ENCODE results near the gene KLHL26.

The KLHL26 gene

DNA sequence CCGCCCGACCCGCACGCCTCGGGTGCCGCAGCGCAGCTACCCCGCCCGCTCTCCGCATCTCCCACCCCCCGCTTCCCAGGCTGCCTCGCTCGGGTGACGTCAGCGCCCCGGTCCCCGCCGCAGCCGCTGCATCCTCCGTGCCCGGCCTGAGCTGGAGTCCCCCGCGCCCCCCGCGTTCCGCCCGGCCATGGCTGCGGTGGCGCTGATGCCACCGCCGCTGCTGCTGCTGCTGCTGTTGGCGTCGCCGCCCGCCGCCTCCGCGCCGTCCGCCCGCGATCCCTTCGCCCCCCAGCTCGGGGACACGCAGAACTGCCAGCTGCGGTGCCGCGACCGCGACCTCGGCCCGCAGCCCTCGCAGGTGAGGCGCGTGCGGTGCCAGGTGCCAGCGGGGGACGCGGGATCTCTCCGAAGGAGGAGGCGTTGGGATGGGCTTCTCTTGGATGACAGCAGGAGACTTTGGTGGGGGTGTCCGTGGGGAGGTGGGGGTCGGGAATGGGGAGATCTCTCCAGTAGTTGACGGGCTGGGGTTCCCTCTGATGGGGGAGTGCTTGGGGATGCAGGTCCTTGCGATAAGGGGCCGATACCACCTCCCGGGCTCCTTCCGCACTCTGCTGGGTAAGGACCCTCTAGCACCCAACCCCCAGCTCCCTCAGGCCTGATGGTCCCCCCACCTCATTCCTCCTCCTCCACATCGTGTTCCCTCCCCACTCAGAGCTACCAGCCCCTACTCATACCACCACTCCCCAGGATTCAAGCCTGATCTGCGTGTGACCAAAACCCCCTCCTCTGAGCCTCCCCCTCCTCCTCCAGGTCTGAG lies 23.8 kb upstream of the KLHL26 start, which contains the start of gene TMEM59L:
TSS of gene TMEM59L (plus strand) at position 99 of the 817 bp plus-strand sequence. CDS start at position 188, 89 bp downstream.
- H4K20me1 ChIP-seq (ENCODE audit: insufficient read depth, low read length, poor library complexity, severe bottlenecking), result no peaks in the 10 kb centered on the region
- no peaks in the 10 kb centered on the region for H3K4me1 ChIP-seq (ENCODE audit: insufficient read depth, low read length, poor library complexity, severe bottlenecking)
- H3K4me3 ChIP-seq (ENCODE audit: low read length, poor library complexity, severe bottlenecking), result peak within 1 kb of the TSS; percentile 64
- H3K27me3 ChIP-seq (ENCODE audit: insufficient read depth, low read length, poor library complexity, severe bottlenecking), result no peaks in the 10 kb centered on the region
- H3K9me2 ChIP-seq (replicated peaks; ENCODE audit: low read depth, low read length), result no peaks in the 10 kb centered on the region
- H2AFZ ChIP-seq (ENCODE audit: low read length), result peak within 1 kb of the TSS; percentile 60; the same call in 1 of the 2 replicates
- no peaks in the 10 kb centered on the region for H3K36me3 ChIP-seq (ENCODE audit: insufficient read depth, low read length)
- H3K79me2 ChIP-seq (ENCODE audit: insufficient read depth, low read length), result no peaks in the 10 kb centered on the region
- TF ChIP-seq, protein P1, sequence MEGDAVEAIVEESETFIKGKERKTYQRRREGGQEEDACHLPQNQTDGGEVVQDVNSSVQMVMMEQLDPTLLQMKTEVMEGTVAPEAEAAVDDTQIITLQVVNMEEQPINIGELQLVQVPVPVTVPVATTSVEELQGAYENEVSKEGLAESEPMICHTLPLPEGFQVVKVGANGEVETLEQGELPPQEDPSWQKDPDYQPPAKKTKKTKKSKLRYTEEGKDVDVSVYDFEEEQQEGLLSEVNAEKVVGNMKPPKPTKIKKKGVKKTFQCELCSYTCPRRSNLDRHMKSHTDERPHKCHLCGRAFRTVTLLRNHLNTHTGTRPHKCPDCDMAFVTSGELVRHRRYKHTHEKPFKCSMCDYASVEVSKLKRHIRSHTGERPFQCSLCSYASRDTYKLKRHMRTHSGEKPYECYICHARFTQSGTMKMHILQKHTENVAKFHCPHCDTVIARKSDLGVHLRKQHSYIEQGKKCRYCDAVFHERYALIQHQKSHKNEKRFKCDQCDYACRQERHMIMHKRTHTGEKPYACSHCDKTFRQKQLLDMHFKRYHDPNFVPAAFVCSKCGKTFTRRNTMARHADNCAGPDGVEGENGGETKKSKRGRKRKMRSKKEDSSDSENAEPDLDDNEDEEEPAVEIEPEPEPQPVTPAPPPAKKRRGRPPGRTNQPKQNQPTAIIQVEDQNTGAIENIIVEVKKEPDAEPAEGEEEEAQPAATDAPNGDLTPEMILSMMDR (conservative IDR thresholded peaks at IDR 0.05; ENCODE audit: low read length), result no peak
- TF ChIP-seq EZH2phosphoT487 (IDR thresholded peaks at IDR 0.05; ENCODE audit: borderline replicate concordance), result no peak
- peak within 1 kb of the TSS; percentile 36 for H3K9ac ChIP-seq (ENCODE audit: low read depth, low read length, poor library complexity, severe bottlenecking)
- no peaks in the 10 kb centered on the region for H3K9me3 ChIP-seq (ENCODE audit: insufficient read depth, low read depth, low read length)
- no peaks in the 10 kb centered on the region for H3F3A ChIP-seq (ENCODE audit: low read depth)
- peak within 1 kb of the TSS; percentile 64 for H3K4me2 ChIP-seq (ENCODE audit: low read depth, low read length, poor library complexity, severe bottlenecking)

DNA sequence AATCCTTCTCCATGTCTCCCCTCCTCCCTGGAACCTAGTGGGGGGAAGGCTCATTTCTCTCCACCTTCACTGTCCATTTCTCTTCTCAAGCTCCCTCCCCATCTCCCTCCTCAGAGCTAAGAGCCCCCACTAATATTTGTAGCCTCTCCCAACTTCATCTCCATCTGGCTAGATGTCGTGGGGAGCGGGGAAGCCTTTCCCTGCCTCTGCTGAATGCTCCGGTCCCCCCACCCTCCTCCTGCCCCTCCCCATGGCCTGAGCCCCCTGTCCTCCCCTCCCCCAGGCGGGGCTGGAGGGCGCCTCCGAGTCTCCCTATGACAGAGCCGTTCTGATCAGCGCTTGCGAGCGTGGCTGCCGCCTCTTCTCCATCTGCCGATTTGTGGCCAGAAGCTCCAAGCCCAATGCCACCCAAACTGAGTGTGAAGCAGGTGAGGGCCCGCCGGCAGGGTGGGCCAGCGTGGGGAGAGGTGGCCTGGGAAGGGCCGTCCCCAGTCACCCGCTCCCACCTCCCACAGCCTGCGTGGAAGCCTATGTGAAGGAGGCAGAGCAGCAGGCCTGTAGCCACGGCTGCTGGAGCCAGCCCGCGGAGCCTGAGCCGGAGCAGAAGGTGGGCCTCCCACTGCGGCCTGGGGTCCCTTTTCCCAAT lies 23.1 kb upstream of the KLHL26 start:
- H3K4me1 ChIP-seq (ENCODE audit: insufficient read depth, low read length, poor library complexity, severe bottlenecking), result no peaks in the 10 kb centered on the region
- H3K4me2 ChIP-seq (ENCODE audit: low read depth, low read length, poor library complexity, severe bottlenecking), result no peak overlapping the region
- H3K4me3 ChIP-seq (ENCODE audit: low read length, poor library complexity, severe bottlenecking), result no peak overlapping the region
- H2AFZ ChIP-seq (ENCODE audit: low read length), result no peak overlapping the region
- H4K20me1 ChIP-seq (ENCODE audit: insufficient read depth, low read length, poor library complexity, severe bottlenecking), result no peaks in the 10 kb centered on the region
- H3K9me3 ChIP-seq (ENCODE audit: insufficient read depth, low read depth, low read length), result no peaks in the 10 kb centered on the region
- no peak for TF ChIP-seq EZH2phosphoT487 (IDR thresholded peaks at IDR 0.05; ENCODE audit: borderline replicate concordance)
- TF ChIP-seq, protein P1 (conservative IDR thresholded peaks at IDR 0.05; ENCODE audit: low read length), result no peak
- H3F3A ChIP-seq (ENCODE audit: low read depth), result no peaks in the 10 kb centered on the region
- H3K79me2 ChIP-seq (ENCODE audit: insufficient read depth, low read length), result no peaks in the 10 kb centered on the region
- H3K36me3 ChIP-seq (ENCODE audit: insufficient read depth, low read length), result no peaks in the 10 kb centered on the region
- H3K9me2 ChIP-seq (replicated peaks; ENCODE audit: low read depth, low read length), result no peaks in the 10 kb centered on the region
- H3K27me3 ChIP-seq (ENCODE audit: insufficient read depth, low read length, poor library complexity, severe bottlenecking), result no peaks in the 10 kb centered on the region
- no peak overlapping the region for H3K9ac ChIP-seq (ENCODE audit: low read depth, low read length, poor library complexity, severe bottlenecking)

DNA sequence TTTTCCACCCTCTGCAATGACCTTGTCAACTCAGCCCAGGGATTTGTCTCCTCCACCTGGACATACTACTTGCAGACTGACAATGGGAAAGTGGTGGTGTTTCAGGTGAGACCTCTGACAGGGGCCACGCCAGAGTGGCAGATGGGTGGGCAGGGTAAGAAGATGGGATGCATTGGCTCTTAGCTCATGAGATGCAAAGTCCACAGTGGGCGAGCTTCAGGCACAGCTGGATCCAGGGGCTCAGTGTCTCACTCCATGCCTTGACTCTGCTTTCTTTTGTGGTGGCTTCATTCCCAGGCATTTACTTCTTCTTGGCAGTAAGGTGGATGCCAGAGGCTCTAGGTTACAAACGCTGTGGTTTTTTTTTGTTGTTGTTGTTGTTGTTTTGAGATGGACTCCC lies 20.8 kb upstream of the KLHL26 start:
- no peaks in the 10 kb centered on the region for H3K9me2 ChIP-seq (replicated peaks; ENCODE audit: low read depth, low read length)
- H3K4me2 ChIP-seq (ENCODE audit: low read depth, low read length, poor library complexity, severe bottlenecking), result no peak overlapping the region
- H3K9me3 ChIP-seq (ENCODE audit: insufficient read depth, low read depth, low read length), result no peaks in the 10 kb centered on the region
- no peaks in the 10 kb centered on the region for H3K4me1 ChIP-seq (ENCODE audit: insufficient read depth, low read length, poor library complexity, severe bottlenecking)
- no peaks in the 10 kb centered on the region for H3K27me3 ChIP-seq (ENCODE audit: insufficient read depth, low read length, poor library complexity, severe bottlenecking)
- H3K79me2 ChIP-seq (ENCODE audit: insufficient read depth, low read length), result no peaks in the 10 kb centered on the region
- no peak overlapping the region for H2AFZ ChIP-seq (ENCODE audit: low read length)
- H3K4me3 ChIP-seq (ENCODE audit: low read length, poor library complexity, severe bottlenecking), result no peak overlapping the region
- no peaks in the 10 kb centered on the region for H4K20me1 ChIP-seq (ENCODE audit: insufficient read depth, low read length, poor library complexity, severe bottlenecking)
- no peak for TF ChIP-seq EZH2phosphoT487 (IDR thresholded peaks at IDR 0.05; ENCODE audit: borderline replicate concordance)
- TF ChIP-seq, protein P1 (conservative IDR thresholded peaks at IDR 0.05; ENCODE audit: low read length), result no peak
- H3K9ac ChIP-seq (ENCODE audit: low read depth, low read length, poor library complexity, severe bottlenecking), result no peak overlapping the region
- no peaks in the 10 kb centered on the region for H3F3A ChIP-seq (ENCODE audit: low read depth)
- H3K36me3 ChIP-seq (ENCODE audit: insufficient read depth, low read length), result no peaks in the 10 kb centered on the region

Data from Loucy (cell line).